Stomach (tissue), 9 donors: ENCODE results near the gene IFNG-AS1. TPM values are rescaled to one million over a fixed set of nuclear protein-coding genes. Genes with fewer than 3 reads are reported as not detected.

ENCODE experiments used
- DNase-seq, 2 donors: peaks; one replicate each; pipeline versions ENCODE4 v3.0.0 to v3.0.0-alpha.2; 2013 to 2019
- H3K27ac ChIP-seq, 5 donors: fragments of 200-600 bp in 4 of 5; sonication (generic) in 4 of 5; one replicate each; pipeline ENCODE4 v1.5.1; 2013 to 2019; ENCODE audit warnings: mild to moderate bottlenecking in 1 of 5, moderate library complexity in 1 of 5
- H3K27me3 ChIP-seq, 3 donors: fragments of 200-600 bp; sonication (generic); one replicate each; pipeline ENCODE4 v1.5.1; 2017 to 2019; ENCODE audit warnings: mixed run types in 1 of 3
- H3K36me3 ChIP-seq, 4 donors: fragments of 200-600 bp; sonication (generic); 1 replicate in 3 of 4; 2 replicates in 1 of 4; pipeline ENCODE4 v1.5.1; 2016 to 2019
- H3K4me1 ChIP-seq, 4 donors: fragments of 200-600 bp; sonication (generic); one replicate each; pipeline ENCODE4 v1.5.1; 2016 to 2019
- H3K4me3 ChIP-seq, 4 donors: fragments of 200-600 bp; sonication (generic) in 3 of 4; one replicate each; pipeline ENCODE4 v1.5.1; 2016 to 2019; ENCODE audit warnings: mild to moderate bottlenecking in 1 of 4
- H3K9me3 ChIP-seq, 4 donors: fragments of 200-600 bp; sonication (generic); one replicate each; pipeline ENCODE4 v1.5.1; 2016 to 2019
- EP300 ChIP-seq: sonication (generic); formaldehyde crosslinking; IDR thresholded peaks from one replicate; pipeline ENCODE4 v1.6.1; 2017; ENCODE audit warnings: antibody characterized with exemption
- POLR2A ChIP-seq, 4 donors: fragments of 450-650 bp; IDR thresholded peaks; one replicate each; pipeline ENCODE4 v1.6.1; 2016; ENCODE audit warnings: antibody characterized with exemption in 4 of 4, control low read depth in 2 of 4, mild to moderate bottlenecking in 1 of 4, moderate library complexity in 1 of 4
- POLR2AphosphoS5 ChIP-seq, 3 donors: sonication (generic); formaldehyde crosslinking; IDR thresholded peaks; one replicate each; pipeline ENCODE4 v1.6.1; 2016; ENCODE audit warnings: antibody characterized with exemption in 3 of 3
- WGBS, 5 donors: extraction: QIAGEN DNeasy Blood & Tissue Kit in 3 of 5; methylation state at CpG; one replicate each; pipeline versions ENCODE4 v1.1.5 to v1.1.7; 2013 to 2018; 5-methylcytosine and 5-hydroxymethylcytosine counted together
- intact Hi-C: fragments of 100-400 bp; cut with DNase I; formaldehyde crosslinking; loops from one replicate; pipeline ENCODE4 v1.15.1; 2023; ENCODE audit warnings: low total_unique reads
- polyA plus RNA-seq, 3 donors: library from polyadenylated mRNA; stranded (reverse); fragments of 200-250 nt; gene quantifications; one replicate each; pipeline ENCODE4 v1.2.3, GENCODE V29; 2013
- total RNA-seq, 5 donors: library from RNA; depleted of rRNA; stranded (reverse); fragments of >200 nt; gene quantifications; one replicate each; pipeline versions ENCODE4 v1.1.0 to v1.2.3, GENCODE V29; 2014 to 2016
- TF ChIP-seq, protein P1 (sequence below), 7 experiments: fragments of 450-650 bp in 4 of 7; fragments of 200-600 bp in 3 of 7; sonication (generic) in 3 of 7; IDR thresholded peaks; one replicate each; pipeline ENCODE4 v1.5.1; 2016 to 2019; ENCODE audit warnings: antibody characterized with exemption in 7 of 7, control low read depth in 2 of 7, mild to moderate bottlenecking in 1 of 7
- donor health status: healthy with polysubstance abuse.
- donor health status: Bipolar disorder and iron deficiency.
- donor health status: healthy.

The IFNG-AS1 gene
- total and polyA plus RNA-seq, 8 donors, result not detected

GRCh38 chr12:67982164-67982563 is 7.1 kb upstream of the IFNG-AS1 start:
- Histone ChIP-seq H3K9me3 (no peaks in the 10 kb centered on the region), H3K27ac (no peak overlapping the region), H3K36me3 (no peaks in the 10 kb centered on the region), H3K4me1 (no peaks in the 10 kb centered on the region), H3K4me3 (no peak overlapping the region), H3K27me3 (no peaks in the 10 kb centered on the region)
- DNase-seq, result no peak
- TF ChIP-seq EP300 (no peak), POLR2A (IDR thresholded peaks at IDR 0.05) (no peak), POLR2AphosphoS5 (IDR thresholded peaks at IDR 0.05) (no peak)
- TF ChIP-seq, protein P1, sequence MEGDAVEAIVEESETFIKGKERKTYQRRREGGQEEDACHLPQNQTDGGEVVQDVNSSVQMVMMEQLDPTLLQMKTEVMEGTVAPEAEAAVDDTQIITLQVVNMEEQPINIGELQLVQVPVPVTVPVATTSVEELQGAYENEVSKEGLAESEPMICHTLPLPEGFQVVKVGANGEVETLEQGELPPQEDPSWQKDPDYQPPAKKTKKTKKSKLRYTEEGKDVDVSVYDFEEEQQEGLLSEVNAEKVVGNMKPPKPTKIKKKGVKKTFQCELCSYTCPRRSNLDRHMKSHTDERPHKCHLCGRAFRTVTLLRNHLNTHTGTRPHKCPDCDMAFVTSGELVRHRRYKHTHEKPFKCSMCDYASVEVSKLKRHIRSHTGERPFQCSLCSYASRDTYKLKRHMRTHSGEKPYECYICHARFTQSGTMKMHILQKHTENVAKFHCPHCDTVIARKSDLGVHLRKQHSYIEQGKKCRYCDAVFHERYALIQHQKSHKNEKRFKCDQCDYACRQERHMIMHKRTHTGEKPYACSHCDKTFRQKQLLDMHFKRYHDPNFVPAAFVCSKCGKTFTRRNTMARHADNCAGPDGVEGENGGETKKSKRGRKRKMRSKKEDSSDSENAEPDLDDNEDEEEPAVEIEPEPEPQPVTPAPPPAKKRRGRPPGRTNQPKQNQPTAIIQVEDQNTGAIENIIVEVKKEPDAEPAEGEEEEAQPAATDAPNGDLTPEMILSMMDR (IDR thresholded peaks at IDR 0.05), result no peak
- intact Hi-C loops, result no loop called here
- 70 to 79% (median 75%) methylated on average over 6 of the region's 6 CpGs for WGBS, 5 donors

- H3K27ac ChIP-seq, result no peak overlapping the region
- H3K4me3 ChIP-seq, result no peak overlapping the region
- no peaks in the 10 kb centered on the region for H3K4me1 ChIP-seq
- no peaks in the 10 kb centered on the region for H3K27me3 ChIP-seq
- no peaks in the 10 kb centered on the region for H3K36me3 ChIP-seq
- no peaks in the 10 kb centered on the region for H3K9me3 ChIP-seq
- TF ChIP-seq POLR2AphosphoS5 (IDR thresholded peaks at IDR 0.05), result no peak
- TF ChIP-seq, protein P1 (IDR thresholded peaks at IDR 0.05), result no peak
- TF ChIP-seq POLR2A (IDR thresholded peaks at IDR 0.05), result no peak
- no peak for TF ChIP-seq EP300
- intact Hi-C loops, result no loop called here
- no peak for DNase-seq
Observed at GRCh38 chr12:67986632-67987031, 2.6 kb upstream of the IFNG-AS1 start.

DNA sequence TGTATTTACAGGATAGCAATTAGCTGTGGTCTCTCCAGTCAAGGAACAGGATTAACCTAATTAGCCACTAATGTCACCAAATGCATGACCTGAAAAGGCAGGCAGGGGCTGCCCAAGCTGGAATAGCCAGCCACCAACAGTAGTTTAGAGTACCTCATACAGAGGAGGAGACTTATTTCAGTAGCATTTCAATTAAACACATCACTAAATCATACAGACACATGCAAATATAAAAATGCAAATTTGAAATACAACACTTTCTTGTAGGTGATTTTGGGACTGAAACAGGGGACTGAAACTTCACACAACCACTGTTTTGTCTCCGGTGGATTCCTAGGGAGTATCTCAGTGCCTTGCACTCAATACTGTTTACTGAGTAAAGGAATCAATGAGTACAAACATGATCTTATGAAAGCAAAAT is 636 bp upstream of the IFNG-AS1 start:
- Histone ChIP-seq H3K36me3 (no peaks in the 10 kb centered on the region), H3K27me3 (no peaks in the 10 kb centered on the region), H3K9me3 (no peaks in the 10 kb centered on the region), H3K4me1 (no peaks in the 10 kb centered on the region), H3K27ac (no peak overlapping the region), H3K4me3 (no peak overlapping the region)
- WGBS, 5 donors, result 56 to 72% (median 68%) methylated on average over 1 of the region's 1 CpG
- TF ChIP-seq POLR2AphosphoS5 (IDR thresholded peaks at IDR 0.05), result no peak
- TF ChIP-seq, protein P1 (IDR thresholded peaks at IDR 0.05), result no peak
- TF ChIP-seq EP300, result no peak
- TF ChIP-seq POLR2A (IDR thresholded peaks at IDR 0.05), result no peak
- DNase-seq, result no peak
- intact Hi-C loops, result no loop called here

GRCh38 chr12:67991158-67991557 is 1.9 kb downstream of the IFNG-AS1 start:
- no peak overlapping the region for H3K4me3 ChIP-seq
- WGBS, 5 donors, result 79 to 83% (median 82%) methylated on average over 4 of the region's 4 CpGs
- H3K27me3 ChIP-seq, result no peaks in the 10 kb centered on the region
- no peaks in the 10 kb centered on the region for H3K36me3 ChIP-seq
- TF ChIP-seq POLR2AphosphoS5 (IDR thresholded peaks at IDR 0.05) (no peak), POLR2A (IDR thresholded peaks at IDR 0.05) (no peak), EP300 (no peak)
- TF ChIP-seq, protein P1 (IDR thresholded peaks at IDR 0.05), result no peak
- intact Hi-C loops, result no loop called here
- peak in 1 of 2 donors; percentile 12 for DNase-seq
- no peaks in the 10 kb centered on the region for H3K9me3 ChIP-seq
- no peak overlapping the region for H3K27ac ChIP-seq
- H3K4me1 ChIP-seq, result no peaks in the 10 kb centered on the region
